Measurements from ENCODE around the gene HUWE1. TPM values are rescaled to one million over a fixed set of nuclear protein-coding genes. Genes with fewer than 3 reads are reported as not detected.

Gene HUWE1
- total RNA-seq, 2 experiments from 2014 or later, result 116 to 269 TPM

GRCh38 chrX:53715346-53715924 is 28.9 kb upstream of the HUWE1 start:
- Histone ChIP-seq H3K4me1 (ENCODE audit: insufficient read depth, low read length, poor library complexity, severe bottlenecking) (peaks cover 46% of the 10 kb centered on the region), H4K20me1 (ENCODE audit: insufficient read depth, low read length) (no peaks in the 10 kb centered on the region), H3K9me2 (ENCODE audit: insufficient read depth, low read length) (no peaks in the 10 kb centered on the region), H3K79me2 (ENCODE audit: insufficient read depth, low read depth, low read length) (no peaks in the 10 kb centered on the region), H3K4me2 (ENCODE audit: low read length) (peak overlapping the region; percentile 62), H3K27ac (ENCODE audit: low read depth, low read length, poor library complexity, severe bottlenecking) (peak overlapping the region; percentile 78), H3K4me3 (ENCODE audit: low read depth, low read length, poor library complexity, severe bottlenecking) (peak overlapping the region; percentile 49), H2AFZ (ENCODE audit: low read length) (peak overlapping the region; percentile 79; the same call in 1 of the 2 replicates), H3K9me3 (ENCODE audit: low read length) (no peaks in the 10 kb centered on the region), H3K36me3 (ENCODE audit: insufficient read depth, low read length) (no peaks in the 10 kb centered on the region)
- ChIA-PET CTCF (ENCODE audit: unreplicated experiment) (interaction anchor here (0.7 kb wide), 1 partner anchor 29 kb away, joined by 3 read pairs; the partner anchor contains the start of gene HUWE1), POLR2A (interaction anchor here (0.6 to 3.9 kb wide), 4 partner anchors 10 to 30 kb away, joined by 3 to 30 read pairs (median 4); partner anchors contain the start of gene HUWE1)
- TF ChIP-seq EZH2phosphoT487 (IDR thresholded peaks at IDR 0.05; ENCODE audit: borderline replicate concordance, low read depth, low read length), result no peak
- TF ChIP-seq, protein P1, sequence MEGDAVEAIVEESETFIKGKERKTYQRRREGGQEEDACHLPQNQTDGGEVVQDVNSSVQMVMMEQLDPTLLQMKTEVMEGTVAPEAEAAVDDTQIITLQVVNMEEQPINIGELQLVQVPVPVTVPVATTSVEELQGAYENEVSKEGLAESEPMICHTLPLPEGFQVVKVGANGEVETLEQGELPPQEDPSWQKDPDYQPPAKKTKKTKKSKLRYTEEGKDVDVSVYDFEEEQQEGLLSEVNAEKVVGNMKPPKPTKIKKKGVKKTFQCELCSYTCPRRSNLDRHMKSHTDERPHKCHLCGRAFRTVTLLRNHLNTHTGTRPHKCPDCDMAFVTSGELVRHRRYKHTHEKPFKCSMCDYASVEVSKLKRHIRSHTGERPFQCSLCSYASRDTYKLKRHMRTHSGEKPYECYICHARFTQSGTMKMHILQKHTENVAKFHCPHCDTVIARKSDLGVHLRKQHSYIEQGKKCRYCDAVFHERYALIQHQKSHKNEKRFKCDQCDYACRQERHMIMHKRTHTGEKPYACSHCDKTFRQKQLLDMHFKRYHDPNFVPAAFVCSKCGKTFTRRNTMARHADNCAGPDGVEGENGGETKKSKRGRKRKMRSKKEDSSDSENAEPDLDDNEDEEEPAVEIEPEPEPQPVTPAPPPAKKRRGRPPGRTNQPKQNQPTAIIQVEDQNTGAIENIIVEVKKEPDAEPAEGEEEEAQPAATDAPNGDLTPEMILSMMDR (conservative IDR thresholded peaks at IDR 0.05; ENCODE audit: low read length), result no peak
- BruUV-seq (replicated peaks), result no TSS peak
- intact Hi-C loops (cut with micrococcal nuclease; ENCODE audit: unreplicated experiment), result no loop called here
- DNase-seq (ENCODE audit: low spot score), result peak; percentile 23

- no peaks in the 10 kb centered on the region for H3K36me3 ChIP-seq (ENCODE audit: insufficient read depth, low read length)
- TF ChIP-seq, protein P1 (conservative IDR thresholded peaks at IDR 0.05; ENCODE audit: low read length), result peak; percentile 34; the same call in 1 of the 2 replicates
- no peak for TF ChIP-seq EZH2phosphoT487 (IDR thresholded peaks at IDR 0.05; ENCODE audit: borderline replicate concordance, low read depth, low read length)
- H3K79me2 ChIP-seq (ENCODE audit: insufficient read depth, low read depth, low read length), result no peaks in the 10 kb centered on the region
- ChIA-PET CTCF (ENCODE audit: unreplicated experiment) (interaction anchor here (0.7 kb wide), 1 partner anchor 28 kb away, joined by 3 read pairs; the partner anchor contains the start of gene HUWE1), POLR2A (interaction anchor here (0.9 to 3.9 kb wide), 4 partner anchors 9 to 293 kb away, joined by 3 to 30 read pairs (median 4); partner anchors contain the start of genes HUWE1 and SMC1A)
- H3K27ac ChIP-seq (ENCODE audit: low read depth, low read length, poor library complexity, severe bottlenecking), result peak overlapping the region; percentile 78
- intact Hi-C loops (cut with micrococcal nuclease; ENCODE audit: unreplicated experiment), result no loop called here
- DNase-seq (ENCODE audit: low spot score), result peak; percentile 72
- BruUV-seq (replicated peaks), result no TSS peak
- H3K4me1 ChIP-seq (ENCODE audit: insufficient read depth, low read length, poor library complexity, severe bottlenecking), result peaks cover 46% of the 10 kb centered on the region
- no peaks in the 10 kb centered on the region for H4K20me1 ChIP-seq (ENCODE audit: insufficient read depth, low read length)
- H3K9me2 ChIP-seq (ENCODE audit: insufficient read depth, low read length), result no peaks in the 10 kb centered on the region
- no peaks in the 10 kb centered on the region for H3K9me3 ChIP-seq (ENCODE audit: low read length)
- peak overlapping the region; percentile 62 for H3K4me2 ChIP-seq (ENCODE audit: low read length)
- peak overlapping the region; percentile 79; the same call in 1 of the 2 replicates for H2AFZ ChIP-seq (ENCODE audit: low read length)
- peak overlapping the region; percentile 49 for H3K4me3 ChIP-seq (ENCODE audit: low read depth, low read length, poor library complexity, severe bottlenecking)
Observed at GRCh38 chrX:53714580-53715345, 28.2 kb upstream of the HUWE1 start.
